22Rv1 (cell line): ENCODE data around the gene SLC66A1.

ENCODE experiments used
- ZFX ChIP-seq: fragments of 450-650 bp; IDR thresholded peaks from 2 replicates; pipeline ENCODE4 v1.6.1; 2017; ENCODE audit warnings: antibody characterized with exemption, borderline replicate concordance
- TF ChIP-seq, protein P1 (sequence below): fragments of 450-650 bp; IDR thresholded peaks from 2 replicates; pipeline ENCODE4 v1.5.1; 2017; ENCODE audit warnings: mild to moderate bottlenecking

DNA sequence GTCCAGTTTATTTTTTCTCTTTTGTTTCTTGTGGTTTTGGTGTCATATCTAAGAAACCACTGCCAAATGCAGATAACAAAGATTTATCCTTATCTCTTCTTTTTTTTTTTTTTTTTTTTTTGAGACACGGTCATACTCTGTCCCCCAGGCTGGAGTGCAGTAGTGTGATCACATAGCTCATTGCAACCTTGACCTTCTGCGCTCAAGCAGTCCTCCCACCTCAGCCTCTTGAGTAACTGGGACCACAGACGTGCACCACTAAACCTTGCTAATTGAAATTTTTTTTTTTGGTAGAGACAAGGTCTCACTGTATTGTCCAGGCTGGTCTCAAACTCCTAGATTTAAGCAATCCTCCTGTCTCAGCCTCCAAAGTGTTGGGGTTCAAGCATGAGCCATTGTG lies 8.9 kb downstream of the SLC66A1 start:
- TF ChIP-seq, protein P1, sequence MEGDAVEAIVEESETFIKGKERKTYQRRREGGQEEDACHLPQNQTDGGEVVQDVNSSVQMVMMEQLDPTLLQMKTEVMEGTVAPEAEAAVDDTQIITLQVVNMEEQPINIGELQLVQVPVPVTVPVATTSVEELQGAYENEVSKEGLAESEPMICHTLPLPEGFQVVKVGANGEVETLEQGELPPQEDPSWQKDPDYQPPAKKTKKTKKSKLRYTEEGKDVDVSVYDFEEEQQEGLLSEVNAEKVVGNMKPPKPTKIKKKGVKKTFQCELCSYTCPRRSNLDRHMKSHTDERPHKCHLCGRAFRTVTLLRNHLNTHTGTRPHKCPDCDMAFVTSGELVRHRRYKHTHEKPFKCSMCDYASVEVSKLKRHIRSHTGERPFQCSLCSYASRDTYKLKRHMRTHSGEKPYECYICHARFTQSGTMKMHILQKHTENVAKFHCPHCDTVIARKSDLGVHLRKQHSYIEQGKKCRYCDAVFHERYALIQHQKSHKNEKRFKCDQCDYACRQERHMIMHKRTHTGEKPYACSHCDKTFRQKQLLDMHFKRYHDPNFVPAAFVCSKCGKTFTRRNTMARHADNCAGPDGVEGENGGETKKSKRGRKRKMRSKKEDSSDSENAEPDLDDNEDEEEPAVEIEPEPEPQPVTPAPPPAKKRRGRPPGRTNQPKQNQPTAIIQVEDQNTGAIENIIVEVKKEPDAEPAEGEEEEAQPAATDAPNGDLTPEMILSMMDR: no peak
- TF ChIP-seq ZFX: no peak
